HG03575 (cell line): Measurements from ENCODE around the gene DCTN2.
"Not testable (repeated sequence)": the region's sequence is repeated elsewhere in the genome, so short reads cannot be mapped to it uniquely, and the experiment has no call there.

Source experiments
- ATAC-seq: cut with Tn5 transposase; IDR thresholded peaks from one replicate; pipeline ENCODE4 v1.9.1; 2021; ENCODE audit not compliant: unreplicated experiment, insufficient number of reproducible peaks, low FRiP score; ENCODE audit errors: extremely low read depth

Gene DCTN2

GRCh38 chr12:57519796-57520052, 27.3 kb downstream of the DCTN2 start:
- ATAC-seq = no peak

- ATAC-seq = no peak
Observed at GRCh38 chr12:57518920-57519795, 27.8 kb downstream of the DCTN2 start.

- no peak for ATAC-seq
Observed at GRCh38 chr12:57518176-57518919, 28.6 kb downstream of the DCTN2 start.

GRCh38 chr12:57517718-57518117, 29.3 kb downstream of the DCTN2 start:
- ATAC-seq = not testable (repeated sequence)

GRCh38 chr12:57517187-57517586, 29.8 kb downstream of the DCTN2 start:
- ATAC-seq = no peak

GRCh38 chr12:57516617-57517153, 30.3 kb downstream of the DCTN2 start:
- no peak for ATAC-seq

- ATAC-seq = no peak
Observed at GRCh38 chr12:57515934-57516541, 31.0 kb downstream of the DCTN2 start.

GRCh38 chr12:57515408-57515933, 31.5 kb downstream of the DCTN2 start:
- ATAC-seq = no peak

- ATAC-seq = no peak
Observed at GRCh38 chr12:57514720-57515407, 32.1 kb downstream of the DCTN2 start.

- ATAC-seq = not testable (repeated sequence)
Observed at GRCh38 chr12:57514246-57514645, 32.7 kb downstream of the DCTN2 start.

GRCh38 chr12:57513677-57514076, 33.3 kb downstream of the DCTN2 start:
- ATAC-seq = not testable (repeated sequence)

- no peak for ATAC-seq
Observed at GRCh38 chr12:57513266-57513665, 33.7 kb downstream of the DCTN2 start.

- no peak for ATAC-seq
Observed at GRCh38 chr12:57512665-57513064, 34.3 kb downstream of the DCTN2 start.

GRCh38 chr12:57511588-57512325, 35.2 kb downstream of the DCTN2 start:
- ATAC-seq = no peak

GRCh38 chr12:57511161-57511560, 35.8 kb downstream of the DCTN2 start:
- no peak for ATAC-seq

- not testable (repeated sequence) for ATAC-seq
Observed at GRCh38 chr12:57507796-57508195, 39.2 kb downstream of the DCTN2 start.

- ATAC-seq = not testable (repeated sequence)
Observed at GRCh38 chr12:57506541-57506940, 40.5 kb downstream of the DCTN2 start.

- ATAC-seq = not testable (repeated sequence)
Observed at GRCh38 chr12:57502311-57502969, 44.6 kb downstream of the DCTN2 start.
